Astrocyte of the spinal cord (primary cell): ENCODE measurements around the gene WDR86.
A peak's percentile ranks its signal among the peaks of the same experiment; 100 is the strongest.

Experiments used
- DNase-seq: peaks from one replicate; pipeline ENCODE4 v3.0.0; 2011; ENCODE audit warnings: low read depth, low spot score
- H3K4me3 ChIP-seq: 2 replicates; pipeline ENCODE4 v1.5.1; 2011; ENCODE audit warnings: low read depth, mild to moderate bottlenecking, low read length, moderate library complexity
- CTCF ChIP-seq: IDR thresholded peaks from 2 replicates; pipeline ENCODE4 v1.5.1; 2012; ENCODE audit warnings: low read depth, mild to moderate bottlenecking, low read length, inconsistent platforms
- in situ Hi-C: cut with HindIII; loops from 2 replicates; pipeline ENCODE4 v1.10.0; 2017; ENCODE audit warnings: low sequenced_read_pairs

Gene WDR86

GRCh38 chr7:151427705-151428377 lies 18.0 kb upstream of the WDR86 start:
- in situ Hi-C loops: no loop called here
- no peak for TF ChIP-seq CTCF
- no peak overlapping the region for H3K4me3 ChIP-seq
- DNase-seq: no peak

- TF ChIP-seq CTCF: no peak
- in situ Hi-C loops: no loop called here
- H3K4me3 ChIP-seq: no peak overlapping the region
- DNase-seq: no peak
These were observed 17.3 kb upstream of the WDR86 start for GRCh38 chr7:151426904-151427704.

GRCh38 chr7:151426441-151426903 lies 16.6 kb upstream of the WDR86 start:
- H3K4me3 ChIP-seq: no peak overlapping the region
- TF ChIP-seq CTCF: no peak
- in situ Hi-C loops: no loop called here
- DNase-seq: peak; percentile 96

GRCh38 chr7:151425670-151426440 lies 16.0 kb upstream of the WDR86 start:
- in situ Hi-C loops: no loop called here
- no peak overlapping the region for H3K4me3 ChIP-seq
- no peak for TF ChIP-seq CTCF
- DNase-seq: peak; percentile 73

GRCh38 chr7:151424799-151425198 lies 15.0 kb upstream of the WDR86 start:
- DNase-seq: no peak
- in situ Hi-C loops: no loop called here
- no peak overlapping the region for H3K4me3 ChIP-seq

More at GRCh38 chr7:151424799-151425198, 15.0 kb upstream of the WDR86 start:
- TF ChIP-seq CTCF: no peak
